HEK293 (cell line): ENCODE measurements around the gene PBX3.

ENCODE experiments used
- CTCF ChIA-PET: fragments of 350-600 bp; formaldehyde crosslinking; extraction: SDS; loops from one replicate; lab custom pipeline; 2021; ENCODE audit warnings: antibody characterized with exemption; lab: Yijun Ruan, JAX
- POLR2A ChIA-PET: fragments of 300-600 bp; formaldehyde crosslinking; extraction: SDS; loops from one replicate; lab custom pipeline; 2020; ENCODE audit warnings: antibody characterized with exemption, inconsistent platforms; lab: Yijun Ruan, JAX
- H3K27ac ChIP-seq: fragments of 200-500 bp; sonication (Bioruptor generic); 2 replicates; pipeline ENCODE4 v1.5.1; 2014; ENCODE audit warnings: low read depth, low read length, control low read depth, inconsistent platforms; ENCODE audit errors: extremely low read depth
- H3K36me3 ChIP-seq, 2 experiments: fragments of 200-500 bp in 1 of 2; sonication (Bioruptor generic) in 1 of 2; 1 replicate in 1 of 2; 2 replicates in 1 of 2; pipeline ENCODE4 v1.5.1; 2014 to 2017; ENCODE audit warnings: inconsistent platforms in 2 of 2, low read length in 2 of 2; ENCODE audit not compliant: control insufficient read depth in 2 of 2, insufficient read depth in 1 of 2
- H3K4me1 ChIP-seq: fragments of 200-500 bp; sonication (Bioruptor generic); 2 replicates; pipeline ENCODE4 v1.5.1; 2014; ENCODE audit warnings: mild to moderate bottlenecking, low read length, inconsistent platforms; ENCODE audit not compliant: control insufficient read depth, insufficient read depth
- H3K4me3 ChIP-seq: 2 replicates; pipeline ENCODE4 v1.5.1; 2011; ENCODE audit warnings: low read depth, mild to moderate bottlenecking, control low read depth, low read length, moderate library complexity
- H3K9me3 ChIP-seq: fragments of 200-500 bp; sonication (Bioruptor generic); 2 replicates; pipeline ENCODE4 v1.5.1; 2014; ENCODE audit warnings: low read depth, low read length, inconsistent platforms; ENCODE audit not compliant: control insufficient read depth, insufficient read depth
- BCL11B ChIP-seq: fragments of 450-650 bp; formaldehyde crosslinking; IDR thresholded peaks from 2 replicates; pipeline ENCODE4 v1.5.1; 2016; ENCODE audit warnings: low read depth, missing biosample characterization, missing genetic modification characterization
- HIC1 ChIP-seq: fragments of 450-650 bp; formaldehyde crosslinking; IDR thresholded peaks from 2 replicates; pipeline ENCODE4 v1.5.1; 2016; ENCODE audit warnings: missing biosample characterization, missing genetic modification characterization
- KLF16 ChIP-seq: fragments of 450-650 bp; formaldehyde crosslinking; IDR thresholded peaks from 2 replicates; pipeline ENCODE4 v1.5.1; 2017; ENCODE audit warnings: missing biosample characterization, missing genetic modification characterization
- KLF17 ChIP-seq: fragments of 450-650 bp; formaldehyde crosslinking; IDR thresholded peaks from 2 replicates; pipeline ENCODE4 v1.5.1; 2016; ENCODE audit warnings: missing biosample characterization, missing genetic modification characterization
- MZF1 ChIP-seq: fragments of 450-650 bp; formaldehyde crosslinking; IDR thresholded peaks from 2 replicates; pipeline ENCODE4 v1.5.1; 2017; ENCODE audit warnings: missing biosample characterization, missing genetic modification characterization, borderline replicate concordance
- PBX3 ChIP-seq: sonication (generic); formaldehyde crosslinking; IDR thresholded peaks from 2 replicates; pipeline ENCODE4 v1.8.1; 2022; ENCODE audit warnings: mild to moderate bottlenecking, moderate library complexity, missing genetic modification reagents
- PRDM6 ChIP-seq: fragments of 450-650 bp; formaldehyde crosslinking; IDR thresholded peaks from 2 replicates; pipeline ENCODE4 v1.5.1; 2017; ENCODE audit warnings: missing biosample characterization, missing genetic modification characterization
- SP2 ChIP-seq: fragments of 450-650 bp; formaldehyde crosslinking; IDR thresholded peaks from 2 replicates; pipeline ENCODE4 v1.5.1; 2016; ENCODE audit warnings: missing biosample characterization, missing genetic modification characterization
- SP3 ChIP-seq: fragments of 450-650 bp; formaldehyde crosslinking; IDR thresholded peaks from 2 replicates; pipeline ENCODE4 v1.5.1; 2016; ENCODE audit warnings: missing biosample characterization, missing genetic modification characterization
- ZFHX2 ChIP-seq: fragments of 450-650 bp; formaldehyde crosslinking; conservative IDR thresholded peaks from 2 replicates; pipeline ENCODE4 v1.5.1; 2016; ENCODE audit warnings: missing biosample characterization, missing genetic modification characterization
- ZFP41 ChIP-seq: fragments of 450-650 bp; formaldehyde crosslinking; IDR thresholded peaks from 2 replicates; pipeline ENCODE4 v1.5.1; 2016; ENCODE audit warnings: missing biosample characterization, missing genetic modification characterization, borderline replicate concordance
- ZNF138 ChIP-seq: fragments of 450-650 bp; formaldehyde crosslinking; IDR thresholded peaks from 2 replicates; pipeline ENCODE4 v1.5.1; 2016; ENCODE audit warnings: missing biosample characterization, missing genetic modification characterization, borderline replicate concordance
- ZNF157 ChIP-seq: fragments of 450-650 bp; formaldehyde crosslinking; IDR thresholded peaks from 2 replicates; pipeline ENCODE4 v1.5.1; 2016; ENCODE audit warnings: missing biosample characterization, missing genetic modification characterization
- ZNF24 ChIP-seq: fragments of 450-650 bp; formaldehyde crosslinking; IDR thresholded peaks from 2 replicates; pipeline ENCODE4 v1.5.1; 2016; ENCODE audit warnings: missing biosample characterization, missing genetic modification characterization
- ZNF362 ChIP-seq: fragments of 450-650 bp; formaldehyde crosslinking; IDR thresholded peaks from 2 replicates; pipeline ENCODE4 v1.5.1; 2016; ENCODE audit warnings: missing biosample characterization, missing genetic modification characterization
- ZNF391 ChIP-seq: fragments of 450-650 bp; formaldehyde crosslinking; IDR thresholded peaks from 2 replicates; pipeline ENCODE4 v1.5.1; 2016; ENCODE audit warnings: low read depth, missing biosample characterization, missing genetic modification characterization, borderline replicate concordance
- ZNF544 ChIP-seq: fragments of 450-650 bp; formaldehyde crosslinking; IDR thresholded peaks from 2 replicates; pipeline ENCODE4 v1.5.0; 2017; ENCODE audit warnings: missing biosample characterization, missing genetic modification characterization
- ZNF558 ChIP-seq: fragments of 450-650 bp; formaldehyde crosslinking; IDR thresholded peaks from 2 replicates; pipeline ENCODE4 v1.5.1; 2016; ENCODE audit warnings: missing biosample characterization, missing genetic modification characterization
- ZNF600 ChIP-seq: fragments of 450-650 bp; formaldehyde crosslinking; IDR thresholded peaks from 2 replicates; pipeline ENCODE4 v1.5.1; 2016; ENCODE audit warnings: missing biosample characterization, missing genetic modification characterization
- ZNF624 ChIP-seq: fragments of 450-650 bp; formaldehyde crosslinking; IDR thresholded peaks from 2 replicates; pipeline ENCODE4 v1.5.1; 2017; ENCODE audit warnings: missing biosample characterization, missing genetic modification characterization
- ZNF626 ChIP-seq: fragments of 450-650 bp; sonication (Bioruptor Pico); formaldehyde crosslinking; IDR thresholded peaks from 2 replicates; pipeline ENCODE4 v1.5.1; 2018; ENCODE audit warnings: missing biosample characterization, missing genetic modification characterization, inconsistent platforms
- ZNF660 ChIP-seq: fragments of 450-650 bp; IDR thresholded peaks from 2 replicates; pipeline ENCODE4 v1.5.1; 2018; ENCODE audit warnings: missing biosample characterization, mild to moderate bottlenecking, missing genetic modification characterization
- ZNF677 ChIP-seq: fragments of 450-650 bp; IDR thresholded peaks from 2 replicates; pipeline ENCODE4 v1.5.0; 2018; ENCODE audit warnings: missing biosample characterization, mild to moderate bottlenecking, missing genetic modification characterization, moderate library complexity

Gene PBX3

GRCh38 chr9:125966959-125967711 is 220.0 kb downstream of the PBX3 start (continued):
- TF ChIP-seq ZFP41 (tag by site-specific recombination): no peak
- no peak for TF ChIP-seq ZNF626 (tag by site-specific recombination)
- TF ChIP-seq ZNF558 (tag by site-specific recombination): no peak
- TF ChIP-seq, all 188 proteins: peak for 0

GRCh38 chr9:125968714-125969374 is 221.7 kb downstream of the PBX3 start:
- H3K4me1 ChIP-seq: no peaks in the 10 kb centered on the region
- H3K36me3 ChIP-seq: peaks cover 0 to 19% of the 10 kb centered on the region in 2 experiments; a peak in 1 of 3 replicates
- H3K4me3 ChIP-seq: no peak overlapping the region
- ChIA-PET CTCF (no interaction called here), POLR2A (no interaction called here)
- H3K27ac ChIP-seq: no peak overlapping the region
- no peaks in the 10 kb centered on the region for H3K9me3 ChIP-seq
- TF ChIP-seq ZNF624 (tag by site-specific recombination): no peak
- TF ChIP-seq KLF17 (tag by site-specific recombination): no peak
- TF ChIP-seq ZNF600 (tag by site-specific recombination): no peak

- no peaks in the 10 kb centered on the region for H3K4me1 ChIP-seq
- peaks cover 0 to 19% of the 10 kb centered on the region in 2 experiments; a peak in 1 of 3 replicates for H3K36me3 ChIP-seq
- ChIA-PET CTCF (no interaction called here), POLR2A (no interaction called here)
- H3K9me3 ChIP-seq: no peaks in the 10 kb centered on the region
- no peak overlapping the region for H3K27ac ChIP-seq
- no peak overlapping the region for H3K4me3 ChIP-seq
- TF ChIP-seq ZNF660: no peak
- no peak for TF ChIP-seq ZNF544 (tag by site-specific recombination)
- TF ChIP-seq SP3 (tag by site-specific recombination): no peak
- TF ChIP-seq HIC1 (tag by site-specific recombination): no peak
- TF ChIP-seq PBX3 (CRISPR knock-in tag): no peak
- TF ChIP-seq SP2 (tag by site-specific recombination): no peak
- TF ChIP-seq ZNF362 (tag by site-specific recombination): no peak
- no peak for TF ChIP-seq ZNF157
- TF ChIP-seq ZFHX2 (tag by site-specific recombination): no peak
- TF ChIP-seq KLF16 (tag by site-specific recombination): no peak
- TF ChIP-seq ZNF138 (tag by site-specific recombination): no peak
- no peak for TF ChIP-seq PRDM6 (tag by site-specific recombination)
- TF ChIP-seq BCL11B (tag by site-specific recombination): no peak
- no peak for TF ChIP-seq ZNF677 (tag by site-specific recombination)
- TF ChIP-seq ZNF24 (tag by site-specific recombination): no peak
- no peak for TF ChIP-seq MZF1 (tag by site-specific recombination)
- no peak for TF ChIP-seq ZNF391 (tag by site-specific recombination)
Measured at GRCh38 chr9:125969462-125969861, 222.3 kb downstream of the PBX3 start.
